RWPE2 (cell line): ENCODE measurements around the gene TENT5C.

Experiments used
- ATAC-seq: fragments of 200-7000 bp; cut with Tn5 transposase; 3 replicates; pipeline ENCODE4 v1.9.1; 2021; ENCODE audit warnings: low read depth
- DNase-seq: peaks from one replicate; pipeline ENCODE4 v3.0.0-alpha.2; 2020; ENCODE audit warnings: low spot score
- H3K27ac ChIP-seq: fragments of 450-650 bp; 2 replicates; pipeline ENCODE4 v1.5.1; 2017; ENCODE audit warnings: mild to moderate bottlenecking; ENCODE audit not compliant: poor library complexity, severe bottlenecking
- H3K27me3 ChIP-seq: fragments of 250-450 bp; sonication (Bioruptor Pico); 2 replicates; pipeline ENCODE4 v1.5.1; 2021; ENCODE audit warnings: mild to moderate bottlenecking, moderate library complexity; ENCODE audit not compliant: insufficient read depth, poor library complexity, severe bottlenecking
- H3K36me3 ChIP-seq: fragments of 250-450 bp; sonication (Bioruptor Pico); 2 replicates; pipeline ENCODE4 v1.5.1; 2020; ENCODE audit warnings: low read depth, mild to moderate bottlenecking, moderate library complexity
- H3K4me1 ChIP-seq: fragments of 250-450 bp; sonication (Bioruptor Pico); 2 replicates; pipeline ENCODE4 v1.5.1; 2021; ENCODE audit warnings: mild to moderate bottlenecking, moderate library complexity; ENCODE audit not compliant: insufficient read depth, poor library complexity, severe bottlenecking
- H3K4me3 ChIP-seq: fragments of 250-450 bp; sonication (Bioruptor Pico); 2 replicates; pipeline ENCODE4 v1.5.1; 2021; ENCODE audit warnings: mild to moderate bottlenecking, moderate library complexity; ENCODE audit not compliant: severe bottlenecking
- H3K9me3 ChIP-seq: fragments of 250-450 bp; sonication (Bioruptor Pico); 2 replicates; pipeline ENCODE4 v1.5.1; 2021; ENCODE audit warnings: mild to moderate bottlenecking, moderate library complexity; ENCODE audit not compliant: severe bottlenecking
- CTCF ChIP-seq: fragments of 450-650 bp; IDR thresholded peaks from one replicate; pipeline ENCODE4 v1.5.1; 2017; ENCODE audit warnings: mild to moderate bottlenecking, moderate library complexity; ENCODE audit not compliant: poor library complexity, severe bottlenecking

The TENT5C gene

GRCh38 chr1:117559985-117560384, 45.9 kb upstream of the TENT5C start:
- Histone ChIP-seq H3K9me3 (no peaks in the 10 kb centered on the region), H3K36me3 (no peaks in the 10 kb centered on the region), H3K4me1 (no peaks in the 10 kb centered on the region), H3K27ac (no peak overlapping the region), H3K27me3 (no peaks in the 10 kb centered on the region), H3K4me3 (no peak overlapping the region)
- no peak for ATAC-seq
- no peak for DNase-seq
- TF ChIP-seq CTCF: no peak

GRCh38 chr1:117561071-117561470, 44.8 kb upstream of the TENT5C start:
- no peaks in the 10 kb centered on the region for H3K4me1 ChIP-seq

GRCh38 chr1:117561551-117561950, 44.3 kb upstream of the TENT5C start:
- no peak for DNase-seq
- Histone ChIP-seq H3K27ac (no peak overlapping the region), H3K4me1 (no peaks in the 10 kb centered on the region), H3K36me3 (no peaks in the 10 kb centered on the region), H3K9me3 (no peaks in the 10 kb centered on the region), H3K27me3 (no peaks in the 10 kb centered on the region), H3K4me3 (no peak overlapping the region)
- TF ChIP-seq CTCF: no peak
- ATAC-seq: no peak

More at GRCh38 chr1:117561071-117561470, 44.8 kb upstream of the TENT5C start:
- no peak for TF ChIP-seq CTCF
- no peak overlapping the region for H3K4me3 ChIP-seq
- ATAC-seq (no peak), DNase-seq (no peak)
- no peak overlapping the region for H3K27ac ChIP-seq
- no peaks in the 10 kb centered on the region for H3K27me3 ChIP-seq
- no peaks in the 10 kb centered on the region for H3K9me3 ChIP-seq
- no peaks in the 10 kb centered on the region for H3K36me3 ChIP-seq

- ATAC-seq (no peak), DNase-seq (no peak)
- H3K4me1 ChIP-seq: no peaks in the 10 kb centered on the region
- H3K27ac ChIP-seq: no peak overlapping the region
- no peak overlapping the region for H3K4me3 ChIP-seq
- no peak for TF ChIP-seq CTCF
- no peaks in the 10 kb centered on the region for H3K36me3 ChIP-seq
- no peaks in the 10 kb centered on the region for H3K27me3 ChIP-seq
- H3K9me3 ChIP-seq: no peaks in the 10 kb centered on the region
Measured at GRCh38 chr1:117562581-117563491, 43.0 kb upstream of the TENT5C start.

- ATAC-seq (no peak), DNase-seq (no peak)
- Histone ChIP-seq H3K4me1 (no peaks in the 10 kb centered on the region), H3K4me3 (no peak overlapping the region), H3K27ac (no peak overlapping the region), H3K9me3 (no peaks in the 10 kb centered on the region), H3K36me3 (no peaks in the 10 kb centered on the region), H3K27me3 (no peaks in the 10 kb centered on the region)
- no peak for TF ChIP-seq CTCF
Measured at GRCh38 chr1:117563492-117563875, 42.4 kb upstream of the TENT5C start.
